GM12864 (cell line): ENCODE results near the gene VPS72.
"Not testable (repeated sequence)": the region's sequence is repeated elsewhere in the genome, so short reads cannot be mapped to it uniquely, and the experiment has no call there.

ENCODE experiments used
- DNase-seq: peaks from one replicate; pipeline ENCODE4 v3.0.0-alpha.2; 2011; ENCODE audit warnings: low read depth
- H3K4me3 ChIP-seq: 2 replicates; pipeline ENCODE4 v1.5.1; 2011; ENCODE audit warnings: mild to moderate bottlenecking, low read depth, low read length, control low read depth
- TF ChIP-seq, protein P1 (sequence below): IDR thresholded peaks from 2 replicates; pipeline ENCODE4 v1.5.1; 2011; ENCODE audit warnings: low read depth, mild to moderate bottlenecking, moderate library complexity, low read length, control low read depth, inconsistent platforms; ENCODE audit errors: missing control alignments

The VPS72 gene

DNA sequence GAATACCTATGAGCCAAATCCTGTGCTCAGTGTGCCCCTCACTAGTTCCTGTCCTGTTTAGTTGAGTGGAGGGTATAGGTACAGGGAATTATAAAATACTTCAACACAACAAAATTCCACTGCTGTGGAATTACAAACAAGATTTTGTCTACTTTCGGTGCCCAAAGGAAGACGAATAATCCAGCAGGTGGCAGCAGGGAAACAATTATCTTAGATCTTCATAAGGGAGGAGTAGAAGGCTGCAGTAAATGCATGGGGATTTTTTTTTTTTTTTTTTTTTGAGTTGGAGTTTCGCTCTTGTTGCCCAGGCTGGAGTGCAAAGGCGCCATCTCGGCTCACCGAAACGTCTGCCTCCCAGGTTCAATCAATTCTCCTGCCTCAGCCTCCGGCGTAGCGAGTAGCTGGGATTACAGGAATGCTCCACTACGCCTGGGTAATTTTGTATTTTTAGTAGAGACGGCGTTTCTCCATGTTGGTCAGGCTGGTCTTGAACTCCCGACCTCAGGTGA is 6.3 kb upstream of the VPS72 start:
- peak; percentile 50 for DNase-seq
- H3K4me3 ChIP-seq, result peak overlapping the region; percentile 42
- TF ChIP-seq, protein P1, sequence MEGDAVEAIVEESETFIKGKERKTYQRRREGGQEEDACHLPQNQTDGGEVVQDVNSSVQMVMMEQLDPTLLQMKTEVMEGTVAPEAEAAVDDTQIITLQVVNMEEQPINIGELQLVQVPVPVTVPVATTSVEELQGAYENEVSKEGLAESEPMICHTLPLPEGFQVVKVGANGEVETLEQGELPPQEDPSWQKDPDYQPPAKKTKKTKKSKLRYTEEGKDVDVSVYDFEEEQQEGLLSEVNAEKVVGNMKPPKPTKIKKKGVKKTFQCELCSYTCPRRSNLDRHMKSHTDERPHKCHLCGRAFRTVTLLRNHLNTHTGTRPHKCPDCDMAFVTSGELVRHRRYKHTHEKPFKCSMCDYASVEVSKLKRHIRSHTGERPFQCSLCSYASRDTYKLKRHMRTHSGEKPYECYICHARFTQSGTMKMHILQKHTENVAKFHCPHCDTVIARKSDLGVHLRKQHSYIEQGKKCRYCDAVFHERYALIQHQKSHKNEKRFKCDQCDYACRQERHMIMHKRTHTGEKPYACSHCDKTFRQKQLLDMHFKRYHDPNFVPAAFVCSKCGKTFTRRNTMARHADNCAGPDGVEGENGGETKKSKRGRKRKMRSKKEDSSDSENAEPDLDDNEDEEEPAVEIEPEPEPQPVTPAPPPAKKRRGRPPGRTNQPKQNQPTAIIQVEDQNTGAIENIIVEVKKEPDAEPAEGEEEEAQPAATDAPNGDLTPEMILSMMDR, result peak; percentile 43

DNA sequence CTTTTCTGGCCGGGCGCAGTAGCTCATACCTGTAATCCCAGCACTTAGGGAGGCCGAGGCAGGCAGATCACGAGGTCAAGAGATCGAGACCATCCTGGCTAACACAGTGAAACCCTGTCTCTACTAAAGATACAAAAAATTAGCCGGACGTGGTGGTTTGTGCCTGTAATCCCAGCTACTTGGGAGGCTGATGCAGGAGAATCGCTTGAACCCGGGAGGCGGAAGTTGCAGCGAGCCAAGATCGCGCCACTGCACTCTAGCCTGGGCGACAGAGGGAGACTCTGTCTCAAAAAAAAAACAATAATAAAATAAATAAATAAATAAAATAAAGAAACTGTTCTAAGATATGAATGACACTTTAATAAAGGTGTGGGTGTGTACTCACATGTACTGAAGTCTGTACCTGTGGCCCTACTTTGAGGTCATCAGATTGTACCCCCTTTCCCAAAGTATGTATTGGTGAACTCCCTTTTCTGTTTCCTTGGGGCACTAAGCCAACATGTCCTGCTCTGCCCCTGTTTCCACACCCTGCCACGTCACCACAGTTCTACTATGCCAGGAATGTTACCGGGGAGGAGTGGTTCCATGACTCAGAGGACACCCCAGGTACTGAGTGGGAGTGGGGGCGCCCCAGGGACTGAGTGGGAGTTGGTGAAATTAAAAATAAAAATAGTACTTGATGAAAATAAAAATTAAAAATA is 5.0 kb upstream of the VPS72 start:
- not testable (repeated sequence) for H3K4me3 ChIP-seq, DNase-seq

DNA sequence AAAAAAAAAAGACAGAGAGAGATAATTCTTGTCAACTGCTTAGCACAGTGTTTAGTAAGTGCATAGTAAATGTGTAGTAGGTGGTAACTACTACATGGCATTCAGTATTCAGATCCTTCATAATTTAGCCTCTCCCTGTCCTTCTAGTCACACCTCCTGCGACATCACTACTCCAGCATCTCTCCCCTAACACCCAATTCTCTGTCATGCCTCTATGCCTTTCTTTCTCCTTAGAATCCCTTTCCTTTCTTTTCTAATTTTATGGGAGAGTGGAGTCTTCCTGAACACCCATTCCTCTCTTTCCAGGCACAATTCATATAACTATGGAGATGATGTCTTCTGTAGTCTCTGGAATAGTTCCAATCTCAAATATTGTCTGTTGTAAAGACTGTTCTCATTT is 3.9 kb upstream of the VPS72 start:
- DNase-seq, result no peak
- H3K4me3 ChIP-seq, result no peak overlapping the region
- TF ChIP-seq, protein P1, result no peak

DNA sequence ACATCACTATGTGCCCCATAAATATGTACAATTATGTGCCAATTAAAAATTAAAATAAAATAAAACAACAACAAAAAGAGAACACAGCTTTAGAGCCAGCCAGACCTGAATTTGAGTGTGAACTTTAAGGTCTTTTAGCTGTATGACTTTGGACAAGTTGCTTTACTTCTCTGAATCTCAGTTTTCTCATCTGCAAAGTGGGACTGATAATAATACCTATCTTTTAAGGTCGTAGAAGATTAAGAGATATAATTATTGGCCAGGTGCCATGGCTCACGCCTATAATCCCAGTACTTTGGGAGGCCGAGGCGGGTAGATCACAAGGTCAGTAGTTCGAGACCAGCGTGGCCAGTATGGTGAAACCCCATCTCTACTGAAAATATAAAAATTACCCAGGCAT is 3.3 kb upstream of the VPS72 start:
- TF ChIP-seq, protein P1, result no peak
- no peak for DNase-seq
- no peak overlapping the region for H3K4me3 ChIP-seq

DNA sequence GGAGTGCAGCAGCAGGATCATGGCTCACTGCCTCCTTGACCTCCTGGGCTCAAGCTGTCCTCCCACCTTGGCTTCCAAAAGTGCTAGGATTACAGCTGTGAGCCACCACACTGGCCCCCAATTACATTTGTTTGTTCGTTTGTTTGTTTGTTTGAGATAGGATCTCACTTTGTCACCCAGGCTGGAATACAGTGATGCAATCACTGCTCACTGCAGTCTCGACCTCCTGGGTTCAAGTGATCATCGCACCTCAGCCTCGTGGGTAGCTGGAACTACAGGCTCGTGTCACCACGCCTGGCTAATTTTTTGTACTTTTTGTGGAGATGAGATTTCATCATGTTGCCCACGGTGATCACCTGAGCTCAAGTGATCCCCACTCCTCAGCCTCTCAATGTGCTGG is 2.0 kb upstream of the VPS72 start:
- no peak for DNase-seq
- TF ChIP-seq, protein P1, result no peak
- no peak overlapping the region for H3K4me3 ChIP-seq

DNA sequence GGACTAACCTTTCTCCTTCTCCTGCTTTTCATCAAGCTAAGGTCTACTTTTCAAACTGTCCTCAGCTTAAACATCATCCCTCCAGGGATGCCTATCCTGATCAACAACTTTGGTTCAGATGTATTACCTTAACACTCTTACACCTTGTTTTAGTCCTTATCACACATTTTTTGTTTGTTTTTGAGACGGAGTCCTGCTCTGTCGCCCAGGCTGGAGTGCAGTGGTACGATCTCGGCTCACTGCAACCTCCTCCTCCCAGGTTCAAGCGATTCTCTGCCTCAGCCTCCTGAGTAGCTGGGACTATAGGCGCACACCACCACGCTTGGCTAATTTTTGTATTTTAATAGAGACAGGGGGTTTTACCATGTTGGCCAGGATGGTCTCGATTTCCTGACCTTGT is 1.3 kb downstream of the VPS72 start:
- H3K4me3 ChIP-seq, result peak overlapping the region; percentile 69
- DNase-seq, result not testable (repeated sequence)

DNA sequence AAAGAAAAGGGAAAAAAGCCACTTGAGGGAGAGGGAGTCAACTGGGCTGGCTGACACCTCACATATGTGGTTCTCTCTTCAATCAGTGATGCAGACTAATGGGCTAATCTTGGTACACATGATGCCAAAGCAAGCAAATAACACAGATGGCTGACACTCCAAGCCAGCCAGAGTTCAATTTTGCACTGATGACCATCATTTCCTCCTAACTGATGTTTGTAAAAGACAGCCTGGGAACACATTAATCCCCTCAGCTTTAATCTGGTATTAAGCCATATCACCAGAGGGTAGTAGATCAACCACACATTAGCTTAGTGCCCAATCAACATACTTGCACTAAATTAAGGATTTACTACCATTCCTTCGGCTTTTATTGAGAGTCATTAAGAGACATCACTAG is 2.8 kb downstream of the VPS72 start:
- no peak for DNase-seq
- TF ChIP-seq, protein P1, result no peak
- H3K4me3 ChIP-seq, result no peak overlapping the region

DNA sequence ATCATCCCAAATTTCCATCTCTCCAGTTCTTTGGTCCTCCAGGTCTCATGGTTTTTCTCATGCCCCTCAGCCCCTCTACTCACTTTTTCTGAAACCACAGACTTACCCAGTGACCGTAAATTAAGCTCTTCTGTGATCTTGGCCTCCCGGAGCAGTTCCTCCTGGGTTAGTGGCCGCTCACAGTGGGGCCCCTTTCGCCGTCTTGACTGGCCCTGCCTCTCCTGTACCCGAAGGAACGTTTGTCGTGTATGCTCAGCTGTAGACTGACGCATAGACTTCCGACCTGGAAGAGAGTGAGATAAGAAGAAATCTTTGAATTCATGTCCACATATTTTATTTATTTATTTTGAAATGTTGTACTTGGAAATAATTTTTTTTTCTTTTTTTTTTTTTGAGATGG is 5.8 kb downstream of the VPS72 start:
- no peak for DNase-seq
- H3K4me3 ChIP-seq, result no peak overlapping the region
- TF ChIP-seq, protein P1, result no peak
